HAP-1 (cell line): Measurements from ENCODE around the gene GSTM1.
"Not testable (repeated sequence)": the region's sequence is repeated elsewhere in the genome, so short reads cannot be mapped to it uniquely, and the experiment has no call there.

Experiments used
- DNase-seq, 2 experiments: peaks; one replicate each; pipeline ENCODE4 v3.0.0-alpha.2; 2016 to 2020; ENCODE audit warnings: low spot score in 2 of 2
- H3K27me3 ChIP-seq: fragments of 250-450 bp; sonication (Bioruptor Pico); 2 replicates; pipeline ENCODE4 v1.5.1; 2020; ENCODE audit warnings: low read depth, mild to moderate bottlenecking, moderate library complexity
- H3K36me3 ChIP-seq: fragments of 250-450 bp; sonication (Bioruptor Pico); replicated peaks from 2 replicates; pipeline ENCODE4 v1.5.1; 2020; ENCODE audit warnings: mild to moderate bottlenecking
- H3K4me1 ChIP-seq: fragments of 250-450 bp; sonication (Bioruptor Pico); 2 replicates; pipeline ENCODE4 v1.5.1; 2020; ENCODE audit warnings: mild to moderate bottlenecking
- H3K4me3 ChIP-seq: fragments of 250-450 bp; sonication (Bioruptor Pico); 2 replicates; pipeline ENCODE4 v1.5.1; 2020; ENCODE audit warnings: mild to moderate bottlenecking, moderate library complexity
- H3K9me3 ChIP-seq: fragments of 250-450 bp; sonication (Bioruptor Pico); 2 replicates; pipeline ENCODE4 v1.5.1; 2020; ENCODE audit warnings: mild to moderate bottlenecking, moderate library complexity
- in situ Hi-C: fragments of 300-500 bp; cut with MboI; formaldehyde crosslinking; loops from 3 replicates; pipeline ENCODE4 v1.14.3; 2020; ENCODE audit warnings: low sequenced_read_pairs, inconsistent platforms, mixed read lengths

The GSTM1 gene

DNA sequence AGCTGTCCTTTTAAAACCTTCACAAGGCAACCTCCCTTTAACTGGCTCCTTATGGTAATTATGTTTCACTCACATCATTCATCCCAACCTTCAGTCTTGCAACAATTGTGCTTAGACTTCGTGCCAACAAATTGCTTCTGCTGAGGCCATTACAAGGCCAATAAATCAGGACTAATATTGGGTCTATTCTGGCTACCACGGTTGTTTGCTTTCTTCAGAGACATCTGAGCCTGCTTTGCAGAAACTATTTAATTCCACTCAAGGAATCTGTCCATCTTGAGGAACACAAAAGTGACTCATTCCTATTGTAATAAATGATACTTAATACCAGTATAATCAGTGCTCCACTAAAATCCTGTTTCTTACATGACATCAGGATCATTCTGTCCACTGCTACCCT lies 34.3 kb upstream of the GSTM1 start:
- Histone ChIP-seq H3K36me3 (no peaks in the 10 kb centered on the region), H3K4me1 (peaks cover 7% of the 10 kb centered on the region), H3K9me3 (no peaks in the 10 kb centered on the region), H3K4me3 (no peak overlapping the region), H3K27me3 (no peaks in the 10 kb centered on the region)
- in situ Hi-C loops, result loop anchor here (10.0 kb wide), 1 partner anchor 331 kb away; the partner anchor contains the start of gene AHCYL1
- no peak for DNase-seq

DNA sequence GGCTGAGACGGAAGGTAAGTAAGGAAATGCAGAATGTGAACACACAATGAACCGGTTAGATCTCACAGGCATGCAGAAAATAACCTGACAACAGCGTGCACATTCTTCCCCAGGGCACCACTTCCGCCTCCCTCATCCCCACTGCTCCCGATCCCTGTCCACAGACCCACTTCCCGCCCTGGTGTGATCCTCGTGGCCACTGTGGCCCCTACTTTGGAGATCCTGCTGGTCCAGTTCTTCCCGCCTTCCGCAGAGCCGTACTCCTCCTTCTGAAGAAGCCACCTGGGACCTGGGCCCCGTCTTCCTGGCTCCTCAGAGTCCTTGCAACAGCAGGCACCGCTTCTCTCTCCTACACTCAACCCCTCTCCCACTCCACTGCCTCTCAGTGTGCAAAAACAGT lies 33.1 kb upstream of the GSTM1 start:
- in situ Hi-C loops, result loop anchor here (10.0 kb wide), 1 partner anchor 330 kb away; the partner anchor contains the start of gene AHCYL1
- H3K4me3 ChIP-seq, result no peak overlapping the region
- no peaks in the 10 kb centered on the region for H3K27me3 ChIP-seq
- no peaks in the 10 kb centered on the region for H3K9me3 ChIP-seq
- H3K4me1 ChIP-seq, result peaks cover 3% of the 10 kb centered on the region
- H3K36me3 ChIP-seq, result no peaks in the 10 kb centered on the region; the same call in 1 of the 2 replicates
- DNase-seq, result no peak

DNA sequence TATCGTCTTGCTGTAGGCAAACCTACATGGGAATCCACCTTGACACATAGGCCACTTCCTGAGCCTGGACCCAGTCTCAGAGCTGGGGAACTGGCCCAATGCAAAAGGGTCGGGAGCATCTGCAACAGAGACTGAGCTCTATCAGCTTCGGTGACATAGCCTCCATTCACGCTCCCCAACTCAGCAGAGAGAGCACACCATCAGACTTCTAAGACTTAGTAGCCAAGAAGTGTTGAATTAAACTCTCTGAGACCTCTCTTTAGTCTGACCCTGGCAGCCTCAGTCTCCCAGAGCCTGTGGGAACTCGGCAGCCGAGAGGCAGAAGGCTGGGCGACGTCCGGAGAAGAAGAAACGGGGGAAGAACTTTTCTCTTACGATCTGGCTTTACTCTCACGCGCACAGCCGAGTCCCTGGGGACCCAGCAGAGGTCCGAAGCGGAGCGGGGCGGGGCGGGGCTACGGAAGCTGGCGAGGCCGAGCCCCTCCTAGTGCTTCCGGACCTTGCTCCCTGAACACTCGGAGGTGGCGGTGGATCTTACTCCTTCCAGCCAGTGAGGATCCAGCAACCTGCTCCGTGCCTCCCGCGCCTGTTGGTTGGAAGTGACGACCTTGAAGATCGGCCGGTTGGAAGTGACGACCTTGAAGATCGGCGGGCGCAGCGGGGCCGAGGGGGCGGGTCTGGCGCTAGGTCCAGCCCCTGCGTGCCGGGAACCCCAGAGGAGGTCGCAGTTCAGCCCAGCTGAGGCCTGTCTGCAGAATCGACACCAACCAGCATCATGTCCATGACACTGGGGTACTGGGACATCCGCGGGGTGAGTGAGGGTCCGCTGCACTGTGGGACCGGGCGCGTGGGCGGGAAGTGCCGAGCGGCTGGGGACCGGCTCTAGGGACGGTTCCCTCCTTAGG lies 31.8 kb upstream of the GSTM1 start, which contains the start of gene GSTM4:
Gene GSTM4 (plus strand): TSS at position 485 of the 905 bp plus-strand sequence. CDS start 291 bp downstream, at position 776.
- in situ Hi-C loops, result loop anchor here (10.0 kb wide), 1 partner anchor 329 kb away; the partner anchor contains the start of gene AHCYL1
- peaks cover 2% of the 10 kb centered on the region; the same call in 1 of the 2 replicates for H3K4me1 ChIP-seq
- peak; percentile 90 to 95 for DNase-seq

DNA sequence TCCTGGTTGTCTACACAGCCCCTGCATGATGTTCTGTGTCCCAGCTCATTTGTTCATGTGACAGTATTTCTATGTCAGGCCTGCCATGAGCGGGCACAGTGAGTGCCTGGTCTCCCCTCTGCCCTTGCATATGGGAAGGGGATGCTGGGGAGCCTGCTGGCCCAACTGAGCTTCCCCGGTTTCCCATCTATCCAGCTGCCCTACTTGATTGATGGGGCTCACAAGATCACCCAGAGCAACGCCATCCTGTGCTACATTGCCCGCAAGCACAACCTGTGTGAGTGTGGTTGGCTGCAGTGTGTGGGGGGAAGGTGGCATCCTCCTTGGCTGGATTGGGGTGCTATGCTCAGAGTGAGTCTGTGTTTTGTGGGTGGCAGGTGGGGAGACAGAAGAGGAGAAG lies 30.2 kb upstream of the GSTM1 start:
- Histone ChIP-seq H3K27me3 (no peaks in the 10 kb centered on the region), H3K9me3 (no peaks in the 10 kb centered on the region), H3K36me3 (no peaks in the 10 kb centered on the region; the same call in 1 of the 2 replicates), H3K4me1 (peaks cover 2% of the 10 kb centered on the region; the same call in 1 of the 2 replicates), H3K4me3 (no peak overlapping the region)
- DNase-seq, result no peak
- in situ Hi-C loops, result loop anchor here (10.0 kb wide), 1 partner anchor 327 kb away; the partner anchor contains the start of gene AHCYL1

More for the DNA sequence above, 31.8 kb upstream of the GSTM1 start, which contains the start of gene GSTM4:
- peak within 1 kb of the TSS; percentile 73 for H3K4me3 ChIP-seq
- no peaks in the 10 kb centered on the region for H3K27me3 ChIP-seq
- H3K9me3 ChIP-seq, result no peaks in the 10 kb centered on the region
- H3K36me3 ChIP-seq, result no peaks in the 10 kb centered on the region; the same call in 1 of the 2 replicates

DNA sequence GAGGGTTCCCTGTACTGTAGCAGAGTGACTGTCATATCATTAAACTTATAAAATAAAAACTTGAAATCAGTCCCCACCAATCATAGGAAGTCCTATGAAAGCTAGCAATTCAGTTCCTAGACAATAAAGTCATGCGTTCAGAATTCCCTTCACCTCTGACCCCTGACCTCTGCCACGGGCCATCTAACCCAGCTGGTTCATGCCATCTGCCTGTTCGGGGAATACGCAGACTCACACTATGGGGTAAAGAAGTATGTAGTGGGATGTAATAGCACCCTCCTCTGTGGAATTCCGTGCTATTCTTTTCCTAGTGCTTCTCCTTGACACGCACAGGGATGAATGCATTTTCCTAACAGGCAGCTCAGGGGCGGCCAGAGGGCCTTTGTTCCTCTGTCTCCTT lies 29.6 kb upstream of the GSTM1 start:
- Histone ChIP-seq H3K9me3 (no peaks in the 10 kb centered on the region), H3K27me3 (no peaks in the 10 kb centered on the region), H3K4me3 (no peak overlapping the region), H3K4me1 (peaks cover 2% of the 10 kb centered on the region; the same call in 1 of the 2 replicates), H3K36me3 (no peaks in the 10 kb centered on the region; the same call in 1 of the 2 replicates)
- DNase-seq, result no peak
- in situ Hi-C loops, result loop anchor here (10.0 kb wide), 1 partner anchor 327 kb away; the partner anchor contains the start of gene AHCYL1

DNA sequence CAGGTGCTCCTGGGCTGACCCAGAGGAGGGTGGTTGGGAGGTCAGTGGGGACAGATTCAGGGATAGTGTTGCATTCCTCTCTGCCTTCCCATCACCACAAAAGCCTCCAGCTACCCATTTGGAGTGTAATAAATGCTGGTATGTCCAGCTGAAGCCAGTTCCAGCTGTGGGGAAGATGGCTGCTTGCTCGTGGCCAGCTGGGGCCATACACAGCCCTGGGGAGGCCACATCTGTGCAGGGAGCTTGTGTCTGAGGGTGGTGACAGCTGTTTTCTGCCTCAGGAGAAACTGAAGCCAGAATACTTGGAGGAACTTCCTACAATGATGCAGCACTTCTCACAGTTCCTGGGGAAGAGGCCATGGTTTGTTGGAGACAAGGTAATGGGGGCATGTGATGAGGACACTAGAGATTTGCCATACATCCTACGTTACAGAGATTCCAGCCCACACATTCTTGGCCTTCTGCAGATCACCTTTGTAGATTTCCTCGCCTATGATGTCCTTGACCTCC lies 29.0 kb upstream of the GSTM1 start:
- Histone ChIP-seq H3K9me3 (no peaks in the 10 kb centered on the region), H3K4me1 (peaks cover 2% of the 10 kb centered on the region; the same call in 1 of the 2 replicates), H3K36me3 (no peaks in the 10 kb centered on the region; the same call in 1 of the 2 replicates), H3K27me3 (no peaks in the 10 kb centered on the region), H3K4me3 (no peak overlapping the region)
- in situ Hi-C loops, result loop anchor here (10.0 kb wide), 1 partner anchor 326 kb away; the partner anchor contains the start of gene AHCYL1
- no peak for DNase-seq

DNA sequence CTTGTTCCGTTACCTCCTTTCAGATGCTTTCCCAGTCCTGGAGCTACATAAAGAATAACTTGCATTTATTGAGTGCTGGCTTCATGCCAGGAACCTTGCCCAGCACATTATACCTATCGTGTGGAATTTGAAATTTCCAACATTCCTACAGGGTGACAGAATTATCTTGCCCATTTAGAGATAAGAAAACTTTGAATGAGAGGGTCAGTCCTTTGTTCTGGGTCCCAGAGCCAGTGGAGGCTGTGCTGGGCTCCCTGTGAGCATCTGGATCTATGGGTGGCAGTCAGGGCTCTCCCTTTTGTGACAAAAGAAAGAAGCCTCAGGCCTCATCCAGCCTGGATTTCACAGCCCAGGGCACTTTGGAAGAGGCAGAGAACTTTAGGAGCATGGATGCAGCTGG lies 28.5 kb upstream of the GSTM1 start:
- in situ Hi-C loops, result loop anchor here (10.0 kb wide), 1 partner anchor 326 kb away; the partner anchor contains the start of gene AHCYL1
- Histone ChIP-seq H3K9me3 (no peaks in the 10 kb centered on the region), H3K36me3 (no peaks in the 10 kb centered on the region; the same call in 1 of the 2 replicates), H3K4me1 (peaks cover 2% of the 10 kb centered on the region; the same call in 1 of the 2 replicates), H3K4me3 (no peak overlapping the region), H3K27me3 (no peaks in the 10 kb centered on the region)
- DNase-seq, result no peak

DNA sequence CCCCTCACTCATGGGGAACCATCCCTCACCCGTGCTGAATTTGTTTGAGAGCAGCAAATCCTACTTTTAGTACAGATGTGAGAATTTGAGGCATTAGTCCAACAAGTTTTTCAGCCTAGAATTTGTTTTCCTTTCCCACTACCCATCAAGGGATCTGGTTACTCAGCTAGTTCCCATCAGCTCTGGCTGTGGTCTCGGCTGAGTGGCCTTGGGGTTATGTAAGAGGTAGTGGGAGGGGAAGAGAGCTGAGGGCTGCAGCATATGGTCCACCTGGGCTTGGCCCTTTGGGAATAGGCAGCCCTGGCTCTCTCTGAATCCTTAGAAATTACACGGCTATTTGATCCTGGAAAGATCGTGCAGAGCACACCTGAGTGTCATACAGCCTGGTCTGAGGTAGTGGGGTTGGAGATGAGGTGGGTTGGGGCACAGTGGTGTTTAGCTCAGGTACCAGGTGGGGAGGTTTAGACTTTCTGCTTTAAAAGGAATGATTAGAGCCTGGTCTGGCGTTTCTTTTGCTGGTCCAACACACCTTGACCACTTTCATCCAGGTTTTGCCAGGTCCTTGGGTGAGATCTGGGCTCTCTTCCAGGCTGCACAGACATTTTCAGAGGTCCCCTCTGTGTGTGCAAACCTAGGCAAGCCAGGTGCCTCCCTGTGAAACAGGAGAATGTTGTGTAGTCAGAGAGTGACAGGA lies 27.5 kb upstream of the GSTM1 start:
- peaks cover 2% of the 10 kb centered on the region; the same call in 1 of the 2 replicates for H3K4me1 ChIP-seq
- in situ Hi-C loops, result loop anchor here (10.0 kb wide), 1 partner anchor 325 kb away; the partner anchor contains the start of gene AHCYL1
- H3K9me3 ChIP-seq, result no peaks in the 10 kb centered on the region
- no peaks in the 10 kb centered on the region; the same call in 1 of the 2 replicates for H3K36me3 ChIP-seq
- no peak for DNase-seq
- no peak overlapping the region for H3K4me3 ChIP-seq
- H3K27me3 ChIP-seq, result no peaks in the 10 kb centered on the region

DNA sequence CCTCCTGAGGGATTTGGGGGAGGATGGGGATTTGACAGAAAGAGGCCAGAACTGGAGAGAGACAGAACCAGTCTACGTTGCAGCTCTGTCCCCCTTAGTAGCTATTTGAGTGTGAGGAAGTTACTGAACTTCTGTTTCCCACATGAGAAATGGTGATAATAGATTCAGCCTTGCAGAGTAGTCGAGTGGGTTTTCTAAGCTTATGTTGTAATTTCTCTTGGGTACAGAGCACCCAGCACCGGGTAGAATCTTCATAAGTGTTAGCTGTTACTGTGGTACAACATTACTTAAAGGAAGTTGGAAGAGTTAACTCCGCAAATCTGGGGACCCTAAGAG lies 27.0 kb upstream of the GSTM1 start:
- H3K4me1 ChIP-seq, H3K36me3 ChIP-seq, H3K9me3 ChIP-seq, H3K4me3 ChIP-seq, DNase-seq, H3K27me3 ChIP-seq, in situ Hi-C loops: not testable (repeated sequence)

DNA sequence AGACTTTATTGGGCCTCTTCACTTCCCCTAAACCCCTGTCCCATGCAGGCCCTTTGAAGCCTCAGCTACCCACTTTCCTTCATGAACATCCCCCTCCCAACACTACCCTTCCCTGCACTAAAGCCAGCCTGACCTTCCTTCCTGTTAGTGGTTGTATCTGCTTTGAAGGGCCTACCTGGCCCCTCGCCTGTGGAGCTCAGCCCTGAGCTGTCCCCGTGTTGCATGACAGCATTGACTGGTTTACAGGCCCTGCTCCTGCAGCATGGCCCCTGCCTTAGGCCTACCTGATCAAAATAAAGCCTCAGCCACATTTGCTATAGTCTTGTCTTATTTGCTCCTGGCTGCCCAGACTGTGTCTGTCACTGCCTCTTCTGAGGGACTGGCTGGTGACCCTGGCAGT lies 26.2 kb upstream of the GSTM1 start:
- no peak for DNase-seq
- in situ Hi-C loops, result no loop called here
- Histone ChIP-seq H3K9me3 (no peaks in the 10 kb centered on the region), H3K4me3 (no peak overlapping the region), H3K4me1 (no peaks in the 10 kb centered on the region), H3K36me3 (no peaks in the 10 kb centered on the region; the same call in 1 of the 2 replicates), H3K27me3 (no peaks in the 10 kb centered on the region)

DNA sequence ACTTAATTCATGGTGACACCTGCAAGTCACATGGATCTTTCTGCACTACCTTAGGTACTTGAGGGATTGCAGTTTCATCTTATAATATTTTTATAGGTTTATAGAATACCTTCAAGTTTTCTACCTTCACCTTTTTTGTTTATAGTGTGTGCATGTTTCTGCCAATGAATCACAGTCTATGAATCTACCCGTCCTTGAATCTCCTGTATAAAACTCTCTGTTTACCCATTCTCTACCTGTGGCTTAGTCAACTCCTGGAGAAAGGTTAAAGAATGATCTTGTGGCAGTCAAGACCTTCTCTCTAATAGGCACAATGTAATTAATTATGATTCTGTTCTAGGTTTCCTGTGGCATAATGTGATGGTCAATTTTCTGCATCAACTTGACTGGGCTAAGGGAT lies 22.9 kb upstream of the GSTM1 start:
- no peak overlapping the region for H3K4me3 ChIP-seq
- in situ Hi-C loops, result no loop called here
- DNase-seq, result no peak
- H3K4me1 ChIP-seq, result peaks cover 3% of the 10 kb centered on the region; the same call in 1 of the 2 replicates
- H3K9me3 ChIP-seq, result no peaks in the 10 kb centered on the region
- H3K36me3 ChIP-seq, result no peaks in the 10 kb centered on the region
- H3K27me3 ChIP-seq, result no peaks in the 10 kb centered on the region

DNA sequence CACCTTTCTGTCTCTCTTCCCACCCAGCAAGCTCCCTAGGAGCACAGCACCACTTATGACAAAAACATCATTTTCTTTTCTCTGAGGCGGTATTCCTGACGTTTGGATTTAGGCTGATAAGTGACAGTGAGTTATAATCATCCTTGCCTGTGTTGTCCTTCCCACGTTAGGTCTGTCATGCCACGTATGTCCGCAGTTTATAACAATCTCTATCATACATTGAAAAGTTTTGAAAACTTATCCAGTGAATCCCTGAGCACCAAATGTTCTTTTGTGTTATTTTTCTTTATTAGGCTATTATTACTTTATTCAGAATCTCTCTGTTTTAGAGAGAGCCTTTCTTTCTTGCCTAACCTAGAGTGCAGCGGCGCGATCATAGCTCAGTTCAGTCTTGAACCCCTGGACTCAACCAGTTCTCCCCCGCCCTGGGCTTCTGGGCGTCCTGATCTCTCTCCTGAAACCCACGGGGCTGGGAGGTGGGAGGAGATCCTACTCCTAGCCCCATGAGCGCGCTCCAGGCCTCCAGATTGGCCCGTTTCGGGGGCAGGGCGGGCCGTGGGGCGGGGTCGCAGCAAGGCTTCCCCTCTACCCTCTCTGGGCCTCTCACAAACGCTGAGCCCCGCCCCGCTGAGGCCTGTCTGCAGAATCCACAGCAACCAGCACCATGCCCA lies 20.0 kb upstream of the GSTM1 start, which contains the start of gene GSTM2:
Gene GSTM2 (plus strand): TSS at position 606 of the 671 bp plus-strand sequence. CDS start 59 bp downstream, at position 665.
- H3K27me3 ChIP-seq, result no peaks in the 10 kb centered on the region
- in situ Hi-C loops, result no loop called here
- no peak within 1 kb of the TSS for H3K4me3 ChIP-seq

More for the DNA sequence above, 20.0 kb upstream of the GSTM1 start, which contains the start of gene GSTM2:
- no peaks in the 10 kb centered on the region for H3K9me3 ChIP-seq
- peak; percentile 52 to 90 for DNase-seq
- peaks cover 3% of the 10 kb centered on the region; the same call in 1 of the 2 replicates for H3K4me1 ChIP-seq
- H3K36me3 ChIP-seq, result no peaks in the 10 kb centered on the region
